Lower leg skin (tissue), 3 donors: ENCODE results near the gene CEBPZ.
"Not testable (repeated sequence)": the region's sequence is repeated elsewhere in the genome, so short reads cannot be mapped to it uniquely, and the experiment has no call there.

ENCODE experiments used
- POLR2A ChIP-seq, 2 donors: fragments of 450-650 bp; IDR thresholded peaks; one replicate each; pipeline ENCODE4 v1.6.1; 2016 to 2017; ENCODE audit warnings: antibody characterized with exemption in 2 of 2, mild to moderate bottlenecking in 1 of 2, moderate library complexity in 1 of 2
- TF ChIP-seq, protein P1 (sequence below), 3 donors: fragments of 450-650 bp; IDR thresholded peaks; one replicate each; pipeline ENCODE4 v1.5.1; 2016; ENCODE audit warnings: antibody characterized with exemption in 3 of 3, mild to moderate bottlenecking in 3 of 3, moderate library complexity in 2 of 3

DNA sequence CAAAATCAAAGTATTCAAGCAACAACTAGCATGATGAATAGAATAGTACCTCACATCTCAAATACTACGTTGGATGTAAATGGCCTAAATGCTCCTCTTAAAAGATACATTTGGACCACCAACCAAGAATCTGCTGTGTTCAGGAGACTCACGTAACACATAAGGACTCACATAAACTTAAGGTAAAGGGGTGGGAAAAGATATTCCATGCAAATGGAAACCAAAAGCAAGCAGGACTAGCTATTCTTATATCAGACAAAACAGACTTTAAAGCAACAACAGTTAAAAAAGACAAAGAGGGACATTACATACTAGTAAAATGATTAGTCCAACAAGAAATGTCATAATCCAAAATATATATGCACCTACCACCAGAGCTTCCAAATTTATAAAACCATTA is 24.6 kb downstream of the CEBPZ start:
- TF ChIP-seq, protein P1, sequence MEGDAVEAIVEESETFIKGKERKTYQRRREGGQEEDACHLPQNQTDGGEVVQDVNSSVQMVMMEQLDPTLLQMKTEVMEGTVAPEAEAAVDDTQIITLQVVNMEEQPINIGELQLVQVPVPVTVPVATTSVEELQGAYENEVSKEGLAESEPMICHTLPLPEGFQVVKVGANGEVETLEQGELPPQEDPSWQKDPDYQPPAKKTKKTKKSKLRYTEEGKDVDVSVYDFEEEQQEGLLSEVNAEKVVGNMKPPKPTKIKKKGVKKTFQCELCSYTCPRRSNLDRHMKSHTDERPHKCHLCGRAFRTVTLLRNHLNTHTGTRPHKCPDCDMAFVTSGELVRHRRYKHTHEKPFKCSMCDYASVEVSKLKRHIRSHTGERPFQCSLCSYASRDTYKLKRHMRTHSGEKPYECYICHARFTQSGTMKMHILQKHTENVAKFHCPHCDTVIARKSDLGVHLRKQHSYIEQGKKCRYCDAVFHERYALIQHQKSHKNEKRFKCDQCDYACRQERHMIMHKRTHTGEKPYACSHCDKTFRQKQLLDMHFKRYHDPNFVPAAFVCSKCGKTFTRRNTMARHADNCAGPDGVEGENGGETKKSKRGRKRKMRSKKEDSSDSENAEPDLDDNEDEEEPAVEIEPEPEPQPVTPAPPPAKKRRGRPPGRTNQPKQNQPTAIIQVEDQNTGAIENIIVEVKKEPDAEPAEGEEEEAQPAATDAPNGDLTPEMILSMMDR (IDR thresholded peaks at IDR 0.05) = not testable (repeated sequence)
- TF ChIP-seq POLR2A (IDR thresholded peaks at IDR 0.05) = not testable (repeated sequence)
